Measurements from ENCODE around the gene CWC27.
A peak's percentile ranks its signal among the peaks of the same experiment; 100 is the strongest.

CWC27 gene

DNA sequence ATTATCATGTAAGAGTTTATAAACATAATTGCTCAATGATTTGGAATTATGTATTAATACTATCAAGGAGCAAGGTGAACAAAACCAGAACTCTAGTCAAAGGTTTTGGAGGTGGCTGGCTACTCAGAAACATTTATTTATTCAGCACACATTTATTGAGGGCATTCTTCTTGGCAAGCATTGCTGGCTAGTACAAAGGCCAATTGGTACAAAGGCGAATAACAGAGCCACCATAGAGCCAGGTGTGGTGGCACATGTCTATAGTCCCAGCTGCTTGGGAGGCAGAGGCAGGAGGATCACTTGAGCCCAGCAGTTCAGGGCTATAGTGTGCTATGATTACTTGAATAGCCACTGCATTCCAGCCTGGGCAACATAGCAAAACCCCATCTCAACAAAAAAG, 242.1 kb downstream of the CWC27 start:
- no peak for DNase-seq

DNA sequence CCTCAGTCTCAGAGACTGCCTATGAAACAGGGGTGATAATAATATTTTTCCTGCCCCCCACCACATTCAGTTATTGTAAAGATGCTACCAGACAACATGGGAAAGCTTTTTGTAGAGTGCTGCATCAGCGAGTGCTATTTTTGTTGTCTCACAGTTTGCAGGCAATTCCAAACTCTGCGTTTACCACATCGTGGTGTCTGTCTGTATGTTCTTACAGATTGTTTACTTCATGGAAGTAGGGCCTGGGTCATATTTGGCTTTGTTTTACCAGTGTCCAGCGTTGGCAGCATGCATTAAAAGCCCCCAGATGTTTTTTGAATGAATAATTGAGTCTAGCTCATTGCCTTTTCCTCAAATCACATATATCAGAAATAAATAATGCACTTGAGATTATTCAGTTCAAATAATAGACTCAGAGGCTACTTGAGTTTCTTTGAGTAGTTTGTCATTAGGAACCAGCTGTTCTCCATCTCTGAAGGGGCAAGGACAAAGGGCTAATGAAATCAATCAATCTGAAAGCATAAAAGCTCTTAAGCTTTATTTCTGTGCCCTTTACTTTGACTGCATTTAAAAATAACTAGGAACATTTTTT, 243.7 kb downstream of the CWC27 start:
- no peak for DNase-seq

DNA sequence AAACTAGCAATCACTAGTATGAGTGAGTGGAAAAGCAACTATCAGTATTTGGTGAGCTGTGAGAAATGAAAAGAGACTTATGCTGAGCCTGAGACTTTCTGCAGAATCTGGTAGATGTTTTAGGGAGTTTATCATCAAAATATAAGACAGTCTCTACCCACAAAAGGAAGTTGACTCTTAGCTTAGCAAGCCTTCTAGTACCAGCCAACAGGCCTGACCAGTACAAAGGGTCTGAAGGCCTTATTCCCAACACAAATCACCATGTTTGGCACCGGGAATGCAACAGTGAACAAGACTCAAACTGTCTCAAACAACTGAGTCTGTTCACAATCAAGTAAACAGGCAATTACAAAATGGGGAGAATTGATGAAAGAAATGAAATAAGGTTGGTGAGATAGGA, 244.4 kb downstream of the CWC27 start:
- no peak for DNase-seq

DNA sequence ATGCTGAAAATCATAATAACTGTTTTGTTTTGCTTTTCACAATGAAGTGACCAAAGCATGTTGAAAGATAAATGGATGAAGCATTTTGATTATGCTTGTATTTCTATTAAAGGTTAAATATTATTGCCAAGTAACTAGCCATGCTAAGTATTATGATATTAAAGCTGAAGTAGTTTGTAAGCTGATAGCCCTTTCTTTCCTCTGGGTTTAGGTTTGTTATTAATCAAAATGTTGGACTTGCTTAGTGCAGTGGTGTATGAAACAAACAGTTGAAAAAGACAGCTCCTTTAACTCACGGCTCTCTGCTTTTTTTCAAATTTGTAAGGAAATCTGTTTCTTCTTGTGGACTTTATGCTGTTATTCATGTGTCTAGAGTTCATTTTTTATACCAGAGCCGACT, 246.0 kb downstream of the CWC27 start:
- DNase-seq = no peak

DNA sequence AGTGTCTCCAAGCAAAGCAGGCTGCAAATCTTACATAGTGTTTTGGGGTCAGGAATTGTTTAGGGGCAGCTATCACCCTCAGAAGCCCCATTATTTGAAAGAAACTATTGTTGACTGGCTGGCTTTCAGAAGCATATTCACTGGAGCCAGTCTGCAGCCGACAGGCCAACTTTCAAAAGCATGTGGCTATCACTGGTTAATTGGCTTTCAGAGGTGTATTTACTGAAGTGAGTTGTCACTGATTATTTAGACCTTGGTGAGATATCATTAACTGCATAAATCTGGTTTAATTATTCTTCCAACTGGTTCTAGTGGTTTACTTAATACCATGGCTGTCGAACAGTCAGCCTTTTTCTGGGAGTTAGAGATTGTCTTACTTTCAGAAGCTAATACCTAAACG, 247.0 kb downstream of the CWC27 start:
- no peak for DNase-seq

DNA sequence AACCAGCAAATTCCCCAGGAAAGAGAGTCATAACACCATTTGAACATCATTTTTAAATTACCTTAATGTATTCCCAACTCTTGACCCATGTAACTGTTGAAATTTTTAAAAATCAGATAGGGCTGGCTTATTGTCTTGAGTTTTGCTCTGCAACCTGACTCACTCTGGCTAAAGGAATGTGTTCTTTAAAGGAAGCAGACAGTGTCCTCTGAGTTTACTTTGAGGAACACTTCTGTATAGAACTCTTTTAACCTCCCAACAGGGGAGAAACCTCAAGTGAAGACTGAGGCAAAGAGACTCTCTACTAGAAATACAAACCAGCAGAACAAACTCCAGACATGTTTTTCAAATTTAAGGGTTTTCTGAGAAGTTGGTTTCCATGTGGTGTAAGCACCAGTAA, 248.9 kb downstream of the CWC27 start:
- no peak for DNase-seq

DNA sequence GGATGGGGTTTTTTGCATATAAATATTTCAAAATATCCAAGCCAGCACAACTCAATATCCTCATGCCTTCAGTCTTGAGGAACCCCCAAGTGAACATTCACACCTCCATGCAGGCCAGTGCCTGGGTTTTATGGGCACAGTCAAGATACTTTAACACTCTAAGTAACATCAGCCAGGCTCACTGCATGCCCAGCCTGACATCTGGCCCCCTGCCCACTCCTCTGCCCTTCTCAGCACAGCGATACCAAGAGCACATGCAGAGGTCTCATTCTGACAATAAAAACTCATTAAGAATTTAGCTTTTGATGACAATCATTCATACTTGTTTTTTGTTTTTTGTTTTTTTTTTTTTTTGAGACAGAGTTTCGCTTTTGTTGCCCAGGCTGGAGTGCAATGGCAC, 250.0 kb downstream of the CWC27 start:
- DNase-seq = no peak

DNA sequence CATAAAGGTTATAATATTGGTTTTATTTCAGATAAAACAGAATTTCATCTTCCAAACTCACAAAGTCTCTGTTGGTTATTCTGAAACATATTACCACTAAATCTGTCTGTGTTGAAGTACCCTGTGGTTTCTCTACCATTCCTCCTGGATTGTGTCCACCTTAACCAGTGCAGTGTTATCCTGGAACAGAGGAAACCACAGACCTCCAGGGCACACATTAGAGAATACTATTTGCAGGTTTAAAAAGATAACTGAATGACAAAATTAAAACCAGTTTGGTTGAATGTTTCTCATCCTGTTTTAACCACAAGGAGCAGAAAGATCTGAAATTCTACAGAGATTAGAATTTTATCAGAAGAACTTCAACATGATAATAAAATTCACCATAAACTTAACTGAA, 251.8 kb downstream of the CWC27 start:
- DNase-seq = no peak

DNA sequence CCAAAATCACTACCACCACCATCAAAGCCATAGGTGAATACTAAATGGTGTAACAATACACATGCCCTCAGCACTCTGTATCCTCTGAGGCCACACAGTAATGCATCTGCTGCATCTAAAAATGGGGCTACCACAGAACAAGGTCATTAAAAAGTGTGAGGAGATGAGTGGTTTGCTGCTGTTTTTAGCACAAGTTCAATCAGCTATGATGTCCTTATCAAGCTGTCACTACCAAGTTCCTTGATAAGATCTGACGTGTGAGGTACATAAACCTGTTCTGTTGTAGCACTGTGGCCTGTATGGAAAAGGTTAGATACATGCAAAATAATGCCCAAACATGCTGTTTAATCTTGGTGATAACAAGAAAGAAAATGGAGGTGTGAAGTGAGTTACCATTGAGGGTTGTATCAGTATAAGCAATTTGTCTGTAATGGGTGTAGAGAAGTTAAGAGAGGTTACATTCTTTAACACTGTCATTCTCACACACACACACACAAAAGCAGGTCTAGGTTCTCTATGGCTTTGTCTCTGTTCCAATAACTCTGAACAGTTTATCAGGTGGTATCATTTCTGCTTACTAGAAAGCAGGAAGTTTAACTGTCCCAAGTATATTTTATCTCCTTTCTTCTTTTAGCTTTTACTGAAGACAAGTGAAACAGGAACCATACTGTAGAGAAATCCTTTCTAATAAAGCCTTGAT, 252.9 kb downstream of the CWC27 start:
- no peak for DNase-seq

DNA sequence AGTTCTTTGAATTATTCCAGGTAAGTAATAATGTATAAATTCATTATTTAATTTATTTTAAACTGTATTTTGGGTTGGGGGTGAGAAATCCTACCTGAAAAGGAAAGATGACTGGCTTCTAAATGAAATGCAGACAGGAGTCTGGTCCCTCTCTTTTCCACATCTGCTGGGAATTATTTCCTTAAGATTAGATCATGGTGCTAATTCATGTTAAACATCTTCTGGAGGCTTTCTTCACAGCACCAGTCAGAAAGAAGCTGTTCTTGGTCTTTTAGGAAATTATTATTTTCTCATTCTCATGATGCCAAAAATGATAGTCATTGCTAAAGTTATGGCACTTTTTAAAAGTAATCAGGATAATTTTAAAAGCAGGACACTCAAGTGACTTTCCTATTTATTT, 254.2 kb downstream of the CWC27 start:
- no peak for DNase-seq

DNA sequence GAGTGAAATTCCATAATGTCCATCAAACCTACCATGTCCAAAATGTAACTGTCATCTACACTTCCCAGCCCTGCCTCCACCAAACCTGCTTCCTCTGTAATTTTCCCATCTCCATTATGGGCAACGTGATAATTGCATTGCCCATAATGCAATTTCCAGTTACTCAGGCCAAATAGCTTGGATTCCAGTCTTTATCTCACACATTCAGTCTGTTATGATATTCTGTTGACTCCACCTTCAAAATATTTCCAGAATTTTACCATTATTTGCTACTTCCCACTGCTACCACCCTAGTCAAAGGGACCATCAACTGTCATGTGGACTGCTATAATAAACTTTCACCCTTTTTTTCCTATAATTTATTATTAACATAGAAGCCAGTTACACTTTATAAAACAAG, 256.0 kb downstream of the CWC27 start:
- no peak for DNase-seq

DNA sequence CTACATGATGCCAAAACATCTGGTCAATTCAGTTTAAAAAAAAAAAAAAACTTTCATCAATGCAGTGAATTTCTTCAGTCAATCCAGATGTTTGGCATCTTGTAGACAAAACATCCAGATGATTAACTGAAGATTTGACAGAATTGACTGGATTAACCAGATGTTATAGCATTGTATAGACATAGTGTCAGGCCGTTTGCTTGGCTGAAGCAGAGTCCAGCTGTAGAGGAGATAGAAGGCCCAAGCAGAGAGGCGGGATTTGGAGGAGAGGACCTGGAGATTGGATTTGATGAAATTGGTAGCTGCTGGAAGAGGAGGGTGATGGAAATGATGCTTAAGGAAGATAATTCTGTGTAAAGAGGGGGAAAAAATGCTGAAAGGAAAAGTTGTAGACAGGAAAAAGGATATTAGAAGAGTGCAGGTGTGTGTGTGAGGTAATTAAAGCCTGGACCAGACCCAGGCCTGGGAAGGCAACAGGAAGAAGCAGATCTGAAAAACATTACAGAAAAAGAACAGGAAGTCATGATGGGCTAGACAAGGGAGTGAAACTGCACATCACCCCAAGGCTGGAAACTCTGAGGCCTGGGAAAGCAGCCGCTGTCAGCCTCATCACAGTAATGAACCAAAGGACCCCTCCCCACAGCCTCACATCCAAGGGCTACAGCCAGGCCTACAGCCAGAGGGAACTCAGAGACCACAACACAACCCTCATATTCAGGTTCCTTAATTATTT, 258.3 kb downstream of the CWC27 start:
- DNase-seq = no peak

DNA sequence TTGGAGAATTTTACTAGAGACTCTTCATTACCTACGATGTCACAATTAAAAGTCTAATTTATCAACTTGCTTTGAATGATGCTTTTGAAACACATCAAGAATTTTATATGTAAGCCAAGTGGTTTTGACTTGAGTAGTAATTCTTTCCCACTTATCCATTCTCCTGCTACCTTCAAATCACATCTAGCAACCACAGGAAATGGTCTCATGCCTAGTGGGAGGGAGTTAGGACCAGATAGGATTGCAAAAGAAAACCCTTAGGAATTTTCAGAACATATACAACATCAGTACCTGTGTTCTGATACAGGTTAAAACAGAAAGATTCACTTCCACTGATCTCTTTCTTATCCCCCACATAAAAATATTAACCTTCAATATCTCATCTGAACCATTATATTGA, 260.4 kb downstream of the CWC27 start:
- DNase-seq = no peak

DNA sequence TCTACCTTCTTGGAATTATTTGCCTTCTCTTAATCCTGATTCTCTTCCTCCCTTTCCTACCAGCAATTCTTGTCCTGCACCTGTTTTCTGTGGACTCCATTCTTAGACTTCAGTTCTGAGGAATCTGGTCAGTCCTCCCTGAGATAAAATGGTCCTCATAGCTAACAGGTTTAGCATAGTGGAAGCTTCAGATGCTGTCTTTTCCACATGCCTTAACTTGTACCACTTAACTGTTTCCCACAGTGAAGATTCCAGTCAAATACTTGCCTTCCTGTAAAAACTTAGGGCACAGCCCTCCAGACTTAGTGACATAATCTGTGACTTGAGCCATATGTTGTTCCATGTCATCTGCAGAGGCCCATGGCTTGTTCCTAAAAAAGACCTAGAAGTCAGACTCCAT, 261.3 kb downstream of the CWC27 start:
- DNase-seq = no peak

DNA sequence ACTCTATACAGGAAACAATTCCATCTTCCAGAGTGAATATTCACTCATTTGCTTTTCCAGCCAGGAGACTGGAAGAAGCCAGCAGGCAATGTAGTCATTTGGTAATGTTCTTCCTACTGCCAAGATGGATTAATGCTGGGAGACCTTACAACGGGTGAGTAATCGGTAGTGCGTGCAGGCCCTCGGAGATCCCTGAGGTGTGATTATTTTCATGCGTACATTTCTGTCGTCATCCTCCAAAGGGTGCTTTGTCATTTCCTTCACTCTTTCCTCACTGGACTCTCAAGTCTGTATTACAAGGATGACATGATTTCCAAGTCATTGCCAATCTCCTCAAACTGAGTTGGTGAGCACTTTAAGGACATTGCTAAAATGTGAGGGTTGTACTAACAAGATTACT, 263.5 kb downstream of the CWC27 start:
- no peak for DNase-seq

DNA sequence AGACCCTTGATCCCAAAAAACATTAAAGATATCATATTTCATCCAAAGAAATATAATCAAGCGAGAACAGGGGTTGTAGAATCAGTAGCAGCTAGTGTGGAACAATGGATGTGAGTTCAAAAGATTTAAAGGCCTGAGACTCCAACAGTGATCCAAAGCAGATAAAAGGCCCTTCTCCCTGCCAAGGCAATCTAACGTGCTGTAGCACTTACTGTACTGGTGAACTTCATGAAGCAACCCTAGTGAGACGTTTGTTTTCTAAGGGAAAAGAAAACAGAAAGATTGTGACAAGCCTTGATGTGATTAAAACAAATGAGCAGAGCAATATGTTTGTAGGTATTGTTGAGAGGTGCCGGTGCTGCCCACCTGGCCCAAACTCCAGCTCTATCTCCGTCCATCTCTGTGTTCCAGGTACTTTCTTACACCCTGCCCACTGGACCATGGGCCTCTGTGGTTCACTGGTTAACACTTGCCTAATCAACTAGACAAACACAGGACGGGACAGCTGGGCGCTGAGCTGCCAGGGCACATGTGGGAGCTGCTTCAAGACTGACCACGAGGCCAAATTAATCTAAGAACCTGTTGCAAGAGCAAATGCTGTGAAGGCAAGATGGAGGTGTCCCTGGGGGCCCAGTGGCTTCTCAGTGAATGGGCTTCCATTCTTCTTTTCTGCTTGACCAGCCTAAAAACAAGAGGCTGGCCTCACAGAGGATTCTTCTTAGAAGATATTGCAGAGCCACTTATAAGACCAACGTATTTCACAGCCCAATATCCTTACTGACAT, 265.5 kb downstream of the CWC27 start:
- DNase-seq = peak; percentile 3

DNA sequence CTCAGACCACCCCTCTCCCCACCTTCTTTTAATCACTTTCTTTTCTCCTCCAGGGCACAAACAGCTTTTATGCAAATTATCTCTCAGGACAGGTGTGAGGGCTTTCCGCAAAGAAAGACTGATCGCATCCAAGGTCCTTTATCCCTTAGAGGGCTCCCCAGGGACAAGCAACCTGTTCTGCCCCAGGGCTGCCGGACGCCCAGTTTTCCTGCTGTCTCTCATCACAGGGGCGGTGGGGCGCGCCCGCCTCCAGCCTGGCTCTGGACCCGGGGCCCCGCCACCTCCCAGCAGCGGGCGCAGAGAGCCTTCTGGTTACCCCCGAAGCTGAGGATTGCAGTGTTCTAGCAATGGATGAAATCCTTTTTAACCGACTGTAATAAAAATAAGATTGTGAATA, 266.1 kb downstream of the CWC27 start:
- no peak for DNase-seq

DNA sequence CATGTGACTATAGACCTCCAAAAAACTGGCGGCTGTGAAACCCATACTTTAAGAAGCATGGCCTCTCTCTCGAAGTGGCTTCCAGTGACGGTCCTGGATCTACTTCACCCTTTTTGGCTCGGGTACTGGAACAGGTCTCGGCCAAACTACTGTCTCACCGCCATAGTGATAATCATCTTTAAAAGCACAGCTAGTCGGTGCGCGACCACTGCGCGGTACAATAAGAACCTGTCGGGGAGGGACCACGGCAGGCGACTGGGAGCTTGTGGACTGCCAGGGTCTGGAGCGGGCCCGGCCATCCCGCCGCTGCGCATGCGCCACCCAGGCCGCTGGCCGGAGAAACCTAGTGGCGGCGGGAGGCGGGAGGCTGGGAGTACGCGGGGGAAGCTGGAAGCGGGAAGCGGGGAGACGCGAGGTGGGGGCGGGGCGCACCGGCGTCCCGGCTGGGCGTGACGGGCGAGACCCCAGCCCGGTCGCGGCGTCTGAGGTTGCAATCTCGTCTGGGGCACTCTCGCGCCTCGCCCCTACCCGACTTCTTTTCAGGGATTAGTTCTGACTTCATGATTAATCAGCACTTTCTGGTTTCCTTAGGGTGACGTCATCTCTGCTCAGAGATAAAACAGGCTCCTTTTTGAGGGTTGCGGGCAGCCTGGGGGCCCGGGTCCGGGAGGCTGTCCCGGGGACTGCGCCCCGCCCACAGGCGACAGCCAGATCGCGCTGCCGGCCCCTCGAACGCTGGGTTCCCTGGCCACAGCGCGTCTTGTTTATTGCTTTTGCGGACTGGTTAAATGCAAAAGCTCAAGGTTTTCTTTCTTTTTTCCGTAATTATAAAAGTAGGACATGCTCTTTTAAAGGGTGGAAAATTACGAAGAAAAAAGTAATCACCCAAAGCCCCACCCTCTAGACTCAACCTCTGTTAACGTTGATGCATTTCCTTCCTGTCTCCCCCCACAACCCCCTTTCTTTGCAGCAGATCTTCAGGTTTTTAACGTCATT, 266.8 kb downstream of the CWC27 start:
- DNase-seq = peak; percentile 85

DNA sequence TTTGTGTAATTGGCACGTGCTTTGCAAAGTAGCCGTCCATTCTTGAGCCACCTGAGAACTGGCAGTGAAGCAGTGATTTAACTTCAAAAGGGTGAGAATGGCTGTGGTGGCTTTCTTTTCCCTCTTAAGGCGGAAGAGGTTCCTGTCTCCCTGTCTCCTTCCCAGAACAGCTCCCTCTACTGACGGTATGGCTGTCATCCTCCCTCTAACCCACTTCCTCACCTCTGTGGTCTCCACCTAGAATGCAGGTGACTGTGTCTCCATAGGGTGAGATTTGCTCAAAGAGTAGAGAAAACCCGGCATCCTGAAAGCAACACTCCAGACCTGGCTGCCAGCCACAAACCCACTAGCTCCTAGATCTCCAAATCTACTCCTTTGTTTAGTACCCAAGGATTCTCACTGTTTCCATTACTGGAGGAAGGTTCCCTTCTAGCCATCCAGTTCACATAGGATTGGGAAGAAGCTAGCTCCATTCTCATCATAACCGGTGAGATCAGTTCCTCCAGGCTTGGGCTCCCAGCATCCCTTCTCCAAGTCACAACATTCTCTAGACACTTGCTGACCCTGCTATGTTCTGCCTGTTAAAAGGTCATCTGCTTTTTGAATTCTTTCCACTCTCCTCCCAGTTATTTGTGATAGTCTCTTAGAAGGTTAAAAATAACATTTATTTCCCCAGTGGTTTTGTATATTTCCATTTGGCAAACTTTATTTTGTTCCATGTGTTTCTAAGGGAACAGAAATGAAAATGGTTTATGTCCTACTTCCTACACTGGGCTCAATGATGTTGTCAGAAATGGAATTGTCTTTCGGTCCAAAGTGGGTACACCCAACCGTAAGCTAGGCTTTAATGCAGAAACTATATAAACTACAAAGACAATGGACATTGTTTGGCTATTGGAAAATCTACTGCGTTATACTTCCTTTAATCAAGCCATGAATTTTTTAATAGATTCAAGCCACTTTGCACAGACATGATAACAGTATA, 269.4 kb downstream of the CWC27 start:
- DNase-seq = no peak

DNA sequence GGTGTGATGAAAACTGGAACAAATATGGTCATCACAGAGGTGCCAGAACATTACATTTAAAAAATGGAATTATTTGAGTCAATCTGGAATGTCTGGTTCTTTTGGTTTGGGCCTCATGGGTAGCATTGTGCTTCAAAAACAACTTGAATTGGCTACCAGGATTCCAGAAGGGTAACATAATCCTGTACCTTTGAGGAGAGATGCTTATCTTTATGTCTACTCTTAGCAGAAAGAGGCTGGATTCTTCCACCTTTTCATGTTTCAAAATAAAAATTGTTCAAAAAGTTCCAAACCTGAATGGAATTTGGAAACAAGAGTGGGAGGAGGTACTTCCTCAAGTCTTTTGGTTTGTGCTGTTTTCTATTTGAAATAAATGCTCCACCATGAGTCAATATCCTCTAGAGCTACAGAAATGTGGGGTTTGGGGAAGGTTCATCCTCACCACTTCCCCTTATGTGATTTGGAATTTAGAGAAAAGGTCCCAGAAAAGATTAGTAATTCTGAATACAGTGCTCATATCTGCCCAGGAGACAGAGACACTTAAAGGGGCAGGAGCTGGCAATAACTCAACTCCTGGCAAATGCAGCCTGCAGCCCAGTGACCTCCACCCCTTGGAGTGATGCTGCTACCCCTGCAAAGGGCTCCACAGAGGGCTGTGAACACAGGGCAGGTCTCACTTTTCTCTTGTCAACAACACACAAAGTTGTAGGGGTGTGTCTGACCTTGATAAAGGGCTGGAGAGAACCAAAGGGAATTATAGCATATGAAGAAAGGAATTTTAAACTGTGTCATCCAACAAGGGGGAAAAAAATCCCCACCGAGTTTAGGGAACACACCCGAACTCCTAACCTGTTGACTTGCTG, 272.8 kb downstream of the CWC27 start:
- DNase-seq = no peak

Measured in hematopoietic multipotent progenitor cell treated with erythropoietin and hydrocortisone succinate and interleukin-3 and kit ligand, for 8 days (in vitro differentiated cells).